Hepatocyte (in vitro differentiated cells): Measurements from ENCODE around the gene ZNF519. TPM values are rescaled to one million over a fixed set of nuclear protein-coding genes. Genes with fewer than 3 reads are reported as not detected.

Source experiments
- DNase-seq: peaks from one replicate; pipeline ENCODE4 v3.0.0-alpha.2; 2016; ENCODE audit warnings: low spot score
- H2AFZ ChIP-seq: fragments of 200-600 bp; sonication (generic); 2 replicates; pipeline ENCODE4 v1.6.0; 2016; ENCODE audit warnings: antibody characterized with exemption, mild to moderate bottlenecking
- H3K27ac ChIP-seq: fragments of 200-600 bp; sonication (generic); 2 replicates; pipeline ENCODE4 v1.5.1; 2016; ENCODE audit warnings: mild to moderate bottlenecking
- H3K27me3 ChIP-seq: fragments of 200-600 bp; sonication (generic); 2 replicates; pipeline ENCODE4 v1.6.1; 2016
- H3K36me3 ChIP-seq: fragments of 200-600 bp; sonication (generic); replicated peaks from 2 replicates; pipeline ENCODE4 v1.5.1; 2016; ENCODE audit warnings: low read depth; ENCODE audit not compliant: insufficient read depth
- H3K4me1 ChIP-seq: fragments of 200-600 bp; sonication (generic); 2 replicates; pipeline ENCODE4 v1.5.1; 2016; ENCODE audit warnings: mild to moderate bottlenecking, moderate library complexity; ENCODE audit not compliant: insufficient read depth
- H3K4me2 ChIP-seq: fragments of 200-600 bp; sonication (generic); 2 replicates; pipeline ENCODE4 v1.6.0; 2016
- H3K4me3 ChIP-seq: fragments of 200-600 bp; sonication (generic); 2 replicates; pipeline ENCODE4 v1.5.1; 2016; ENCODE audit warnings: mild to moderate bottlenecking
- H3K79me2 ChIP-seq: fragments of 200-600 bp; sonication (generic); 2 replicates; pipeline ENCODE4 v1.6.0; 2017; ENCODE audit warnings: mild to moderate bottlenecking
- H3K9me2 ChIP-seq: fragments of 200-600 bp; sonication (generic); replicated peaks from 2 replicates; pipeline ENCODE4 v1.6.0; 2017; ENCODE audit warnings: mild to moderate bottlenecking; ENCODE audit not compliant: insufficient read depth
- H3K9me3 ChIP-seq: fragments of 200-600 bp; sonication (generic); 2 replicates; pipeline ENCODE4 v1.5.1; 2016; ENCODE audit warnings: low read depth, mild to moderate bottlenecking
- H4K20me1 ChIP-seq: fragments of 200-600 bp; sonication (generic); 2 replicates; pipeline ENCODE4 v1.6.0; 2016; ENCODE audit warnings: mild to moderate bottlenecking; ENCODE audit not compliant: insufficient read depth, poor library complexity, severe bottlenecking
- CTCF ChIP-seq: fragments of 200-600 bp; sonication (generic); IDR thresholded peaks from 2 replicates; pipeline ENCODE4 v1.5.1; 2016; ENCODE audit warnings: antibody characterized with exemption, mild to moderate bottlenecking; ENCODE audit not compliant: poor library complexity
- EZH2 ChIP-seq: fragments of 200-600 bp; sonication (generic); IDR thresholded peaks from 2 replicates; pipeline ENCODE4 v1.6.1; 2016; ENCODE audit warnings: antibody characterized with exemption, mild to moderate bottlenecking, borderline replicate concordance
- EZH2phosphoT487 ChIP-seq: fragments of 200-600 bp; sonication (generic); IDR thresholded peaks from one replicate; pipeline ENCODE4 v1.6.1; 2018; ENCODE audit warnings: antibody characterized with exemption, mild to moderate bottlenecking, low read depth, moderate library complexity; ENCODE audit not compliant: unreplicated experiment, severe bottlenecking
- WGBS: methylation state at CpG from one replicate; pipeline ENCODE4 v1.1.6; 2016; ENCODE audit warnings: low lambda C conversion rate; ENCODE audit errors: missing lambda C conversion rate; 5-methylcytosine and 5-hydroxymethylcytosine counted together
- polyA plus RNA-seq: library from polyadenylated mRNA; unstranded; fragments of >200 nt; fragmentation: Nextera tagmentation; extraction: Ambion mirVana; gene quantifications from 2 replicates; pipeline ENCODE4 v1.2.1, GENCODE V29; 2016
- total RNA-seq: library from RNA; depleted of rRNA; stranded (reverse); fragments of >200 nt; gene quantifications from 2 replicates; pipeline ENCODE4 v1.2.3, GENCODE V29; 2014

The ZNF519 gene
- total and polyA plus RNA-seq, 2 experiments from 2014 or later: 2.0 to 4.3 TPM

GRCh38 chr18:14104201-14104600 lies 28.0 kb downstream of the ZNF519 start:
- Histone ChIP-seq H3K27ac (no peak overlapping the region), H3K4me3 (no peak overlapping the region), H3K27me3 (no peaks in the 10 kb centered on the region), H3K79me2 (no peaks in the 10 kb centered on the region), H4K20me1 (no peaks in the 10 kb centered on the region), H3K9me3 (peaks cover 15% of the 10 kb centered on the region), H2AFZ (no peak overlapping the region), H3K4me1 (no peaks in the 10 kb centered on the region), H3K36me3 (no peaks in the 10 kb centered on the region), H3K4me2 (no peak overlapping the region), H3K9me2 (no peaks in the 10 kb centered on the region)
- TF ChIP-seq EZH2phosphoT487 (no peak), EZH2 (no peak), CTCF (no peak)
- no peak for DNase-seq
- WGBS: 94% methylated on average over 2 of the region's 2 CpGs

- H2AFZ ChIP-seq: no peak overlapping the region
- no peak for DNase-seq
- no peaks in the 10 kb centered on the region for H3K27me3 ChIP-seq
- no peaks in the 10 kb centered on the region for H4K20me1 ChIP-seq
- H3K4me2 ChIP-seq: no peak overlapping the region
- no peaks in the 10 kb centered on the region for H3K9me2 ChIP-seq
- H3K79me2 ChIP-seq: no peaks in the 10 kb centered on the region
- TF ChIP-seq EZH2phosphoT487 (no peak), EZH2 (no peak), CTCF (no peak)
- WGBS: 96% methylated on average over 4 of the region's 4 CpGs
- H3K27ac ChIP-seq: no peak overlapping the region
- peaks cover 14% of the 10 kb centered on the region for H3K9me3 ChIP-seq
- no peaks in the 10 kb centered on the region for H3K4me1 ChIP-seq
- no peak overlapping the region for H3K4me3 ChIP-seq
- H3K36me3 ChIP-seq: no peaks in the 10 kb centered on the region
Observed at GRCh38 chr18:14100503-14101286, 31.5 kb downstream of the ZNF519 start.

- Histone ChIP-seq H3K27ac (no peak overlapping the region), H4K20me1 (no peaks in the 10 kb centered on the region), H3K79me2 (no peaks in the 10 kb centered on the region), H3K27me3 (no peaks in the 10 kb centered on the region), H3K36me3 (no peaks in the 10 kb centered on the region), H2AFZ (no peak overlapping the region), H3K4me1 (no peaks in the 10 kb centered on the region), H3K4me2 (no peak overlapping the region), H3K9me3 (no peaks in the 10 kb centered on the region), H3K9me2 (no peaks in the 10 kb centered on the region), H3K4me3 (no peak overlapping the region)
- 95% methylated on average over 6 of the region's 6 CpGs for WGBS
- TF ChIP-seq EZH2: no peak
- no peak for TF ChIP-seq EZH2phosphoT487
- no peak for TF ChIP-seq CTCF
- no peak for DNase-seq
Observed at GRCh38 chr18:14098428-14098827, 33.8 kb downstream of the ZNF519 start.
